ENCODE data around the gene ARHGEF3. TPM values are rescaled to one million over a fixed set of nuclear protein-coding genes. Genes with fewer than 3 reads are reported as not detected.

Gene ARHGEF3
- total RNA-seq, 1 donor from 2014 or later: 72.2 TPM

DNA sequence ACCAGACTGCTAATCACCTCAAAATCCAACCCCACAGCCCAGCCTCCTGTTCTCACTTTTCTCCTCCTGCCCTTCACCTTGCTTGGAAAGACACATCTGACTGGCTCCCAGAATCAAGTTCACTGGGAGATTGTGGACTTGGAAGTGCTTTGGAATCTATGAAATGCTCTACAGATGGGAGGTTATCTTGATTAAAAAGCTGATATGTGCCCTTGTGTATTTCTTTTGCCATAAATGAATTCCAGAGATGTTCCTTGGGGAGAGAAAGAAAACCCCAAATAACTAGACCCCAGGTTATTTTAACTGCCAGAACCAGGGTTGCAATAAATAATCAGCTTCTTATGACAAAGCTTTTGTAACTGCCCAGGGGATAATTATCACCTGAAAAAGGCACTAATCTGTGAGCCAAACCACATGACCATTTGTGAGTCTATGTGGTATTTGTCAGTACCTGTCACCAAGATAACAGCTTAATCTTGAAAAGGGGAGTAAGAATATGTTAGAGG, 21.7 kb upstream of the ARHGEF3 start:
- peak overlapping the region; percentile 81 for H3K27ac Mint-ChIP-seq
- no peak for DNase-seq (ENCODE audit: low spot score, unreplicated experiment)
- H3K36me3 Mint-ChIP-seq (ENCODE audit: insufficient read depth): no peaks in the 10 kb centered on the region
- peaks cover 39% of the 10 kb centered on the region for H3K4me1 Mint-ChIP-seq (ENCODE audit: low read depth)
- H3K9me3 Mint-ChIP-seq (ENCODE audit: low read depth): no peaks in the 10 kb centered on the region
- TF ChIP-seq, protein P1, sequence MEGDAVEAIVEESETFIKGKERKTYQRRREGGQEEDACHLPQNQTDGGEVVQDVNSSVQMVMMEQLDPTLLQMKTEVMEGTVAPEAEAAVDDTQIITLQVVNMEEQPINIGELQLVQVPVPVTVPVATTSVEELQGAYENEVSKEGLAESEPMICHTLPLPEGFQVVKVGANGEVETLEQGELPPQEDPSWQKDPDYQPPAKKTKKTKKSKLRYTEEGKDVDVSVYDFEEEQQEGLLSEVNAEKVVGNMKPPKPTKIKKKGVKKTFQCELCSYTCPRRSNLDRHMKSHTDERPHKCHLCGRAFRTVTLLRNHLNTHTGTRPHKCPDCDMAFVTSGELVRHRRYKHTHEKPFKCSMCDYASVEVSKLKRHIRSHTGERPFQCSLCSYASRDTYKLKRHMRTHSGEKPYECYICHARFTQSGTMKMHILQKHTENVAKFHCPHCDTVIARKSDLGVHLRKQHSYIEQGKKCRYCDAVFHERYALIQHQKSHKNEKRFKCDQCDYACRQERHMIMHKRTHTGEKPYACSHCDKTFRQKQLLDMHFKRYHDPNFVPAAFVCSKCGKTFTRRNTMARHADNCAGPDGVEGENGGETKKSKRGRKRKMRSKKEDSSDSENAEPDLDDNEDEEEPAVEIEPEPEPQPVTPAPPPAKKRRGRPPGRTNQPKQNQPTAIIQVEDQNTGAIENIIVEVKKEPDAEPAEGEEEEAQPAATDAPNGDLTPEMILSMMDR (IDR thresholded peaks at IDR 0.05; ENCODE audit: unreplicated experiment): no peak
- no peaks in the 10 kb centered on the region for H3K27me3 Mint-ChIP-seq
- no peak overlapping the region for H3K4me3 Mint-ChIP-seq (ENCODE audit: low read depth)

DNA sequence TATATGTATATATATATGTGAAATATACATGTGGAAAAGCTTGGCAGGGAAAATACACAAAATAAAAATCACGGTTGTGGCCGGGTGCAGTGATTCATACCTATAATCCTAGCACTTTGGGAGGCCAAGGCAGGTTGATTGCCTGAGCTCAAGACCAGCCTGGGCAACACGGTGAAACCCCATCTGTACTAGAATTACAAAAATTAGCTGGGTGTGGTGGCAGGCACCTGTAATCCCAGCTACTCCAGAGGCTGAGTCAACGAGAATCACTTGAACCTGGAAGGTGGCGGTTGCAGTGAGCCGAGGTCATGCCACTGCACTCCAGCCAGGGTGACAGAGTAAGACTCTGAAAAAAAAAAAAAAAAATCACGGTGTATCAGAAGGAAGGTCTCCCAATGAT, 20.8 kb upstream of the ARHGEF3 start:
- no peaks in the 10 kb centered on the region for H3K36me3 Mint-ChIP-seq (ENCODE audit: insufficient read depth)
- H3K4me1 Mint-ChIP-seq (ENCODE audit: low read depth): peaks cover 46% of the 10 kb centered on the region

DNA sequence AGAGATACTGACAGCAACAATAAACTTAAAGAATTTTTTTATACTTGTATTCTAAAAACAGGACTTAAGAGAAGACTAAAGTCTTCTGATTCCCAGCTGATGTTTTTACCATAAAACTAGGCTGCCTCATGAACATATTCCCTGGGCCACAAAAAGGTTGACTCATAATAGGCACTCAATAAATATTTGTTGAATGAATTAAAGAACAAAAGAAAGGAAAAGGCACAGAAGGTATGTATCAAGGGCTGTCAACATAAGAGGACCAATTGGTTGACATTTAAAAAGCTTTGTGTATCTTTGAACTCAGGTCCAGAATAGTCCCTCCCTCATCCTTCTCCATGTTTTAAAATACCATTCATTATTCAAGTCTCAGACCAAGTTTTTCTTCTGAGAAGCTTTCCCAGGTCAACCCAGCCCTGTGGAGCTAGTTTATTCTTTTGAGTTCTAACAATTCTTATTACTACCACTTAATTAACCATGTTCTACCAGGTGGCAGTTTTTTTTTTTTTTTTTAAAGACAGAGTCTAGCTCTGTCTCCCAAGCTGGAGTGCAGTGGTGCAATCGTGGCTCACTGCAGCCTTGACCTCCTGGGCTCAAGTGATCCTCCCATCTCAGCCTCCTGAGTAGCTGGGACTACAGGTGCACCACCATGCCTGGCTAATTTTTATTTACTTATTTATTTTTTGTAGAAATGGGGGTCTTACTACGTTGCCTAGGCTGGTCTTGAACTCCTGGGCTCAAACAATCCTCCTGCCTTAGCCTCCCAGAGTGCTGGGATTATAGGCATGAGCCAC, 17.5 kb upstream of the ARHGEF3 start:
- Mint-ChIP-seq H3K36me3 (ENCODE audit: insufficient read depth) (no peaks in the 10 kb centered on the region), H3K9me3 (ENCODE audit: low read depth) (no peaks in the 10 kb centered on the region), H3K4me1 (ENCODE audit: low read depth) (peaks cover 31% of the 10 kb centered on the region), H3K27me3 (no peaks in the 10 kb centered on the region), H3K4me3 (ENCODE audit: low read depth) (no peak overlapping the region), H3K27ac (peak overlapping the region; percentile 63)
- DNase-seq (ENCODE audit: low spot score, unreplicated experiment): no peak
- TF ChIP-seq, protein P1 (IDR thresholded peaks at IDR 0.05; ENCODE audit: unreplicated experiment): no peak

More for the DNA sequence above, 20.8 kb upstream of the ARHGEF3 start:
- DNase-seq (ENCODE audit: low spot score, unreplicated experiment): no peak
- Mint-ChIP-seq H3K27me3 (no peaks in the 10 kb centered on the region), H3K4me3 (ENCODE audit: low read depth) (no peak overlapping the region), H3K27ac (no peak overlapping the region), H3K9me3 (ENCODE audit: low read depth) (no peaks in the 10 kb centered on the region)
- TF ChIP-seq, protein P1 (IDR thresholded peaks at IDR 0.05; ENCODE audit: unreplicated experiment): no peak

DNA sequence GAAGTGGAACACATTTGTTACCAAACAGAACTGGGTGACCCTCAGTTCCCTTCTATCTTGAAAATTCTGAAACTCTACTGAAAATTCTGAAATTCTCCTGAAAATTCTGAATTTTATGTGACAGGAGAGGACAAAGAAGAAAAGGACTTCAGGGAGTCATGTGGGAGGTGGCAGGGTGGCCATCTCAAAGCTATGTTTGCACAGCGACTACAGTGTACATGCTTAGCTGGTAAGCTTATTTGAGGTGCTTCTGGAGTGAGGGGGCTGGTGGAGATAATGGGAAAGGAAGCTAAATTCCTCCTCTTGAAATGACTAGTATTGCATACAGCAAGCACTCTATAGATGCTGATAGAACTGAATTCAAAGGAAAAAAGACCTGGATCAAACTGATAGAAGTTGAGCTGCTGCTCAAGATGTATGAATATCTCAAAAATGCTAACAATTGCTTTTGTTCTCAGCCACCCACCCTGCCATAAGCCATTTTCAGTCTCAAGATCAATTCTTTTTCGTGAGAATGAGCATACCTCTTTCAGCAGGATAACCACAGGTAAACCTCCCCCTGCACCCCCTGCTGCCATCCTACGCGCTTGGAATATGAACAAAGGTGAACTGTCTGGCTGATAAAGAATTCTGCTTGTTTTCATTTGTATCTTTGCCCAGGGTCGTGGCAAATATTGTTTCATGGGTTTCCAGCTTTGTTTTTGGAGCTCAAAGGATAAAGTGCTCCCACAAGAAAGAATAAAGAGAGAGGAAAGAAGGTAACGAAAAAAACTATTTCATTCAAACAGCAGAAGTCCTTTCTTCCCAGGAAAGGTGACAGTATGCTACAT, 16.6 kb upstream of the ARHGEF3 start:
- Mint-ChIP-seq H3K9me3 (ENCODE audit: low read depth) (no peaks in the 10 kb centered on the region), H3K27me3 (no peaks in the 10 kb centered on the region), H3K36me3 (ENCODE audit: insufficient read depth) (no peaks in the 10 kb centered on the region), H3K27ac (peak overlapping the region; percentile 63), H3K4me1 (ENCODE audit: low read depth) (peaks cover 23% of the 10 kb centered on the region), H3K4me3 (ENCODE audit: low read depth) (no peak overlapping the region)
- DNase-seq (ENCODE audit: low spot score, unreplicated experiment): no peak
- TF ChIP-seq, protein P1 (IDR thresholded peaks at IDR 0.05; ENCODE audit: unreplicated experiment): no peak

DNA sequence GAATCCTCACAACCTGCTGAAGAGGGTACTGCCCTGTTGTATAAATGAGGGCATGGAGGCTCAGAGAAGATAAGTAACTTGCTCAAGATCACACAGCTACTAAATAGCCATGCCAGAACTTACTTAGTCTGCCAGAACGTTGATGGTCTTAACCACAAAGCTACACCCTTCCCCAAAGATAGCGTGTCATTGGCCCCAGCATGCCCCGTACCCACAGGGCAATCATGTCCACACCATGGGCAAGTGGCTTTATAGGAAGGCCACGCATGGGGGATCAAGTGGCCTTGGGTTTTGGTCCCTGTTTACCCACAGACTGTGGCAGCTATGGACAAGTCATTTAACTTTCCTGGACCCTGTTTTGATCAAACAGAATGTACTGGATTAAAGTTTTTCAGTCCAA, 15.9 kb upstream of the ARHGEF3 start:
- H3K27me3 Mint-ChIP-seq: no peaks in the 10 kb centered on the region
- no peaks in the 10 kb centered on the region for H3K36me3 Mint-ChIP-seq (ENCODE audit: insufficient read depth)
- H3K9me3 Mint-ChIP-seq (ENCODE audit: low read depth): no peaks in the 10 kb centered on the region
- H3K4me3 Mint-ChIP-seq (ENCODE audit: low read depth): no peak overlapping the region
- TF ChIP-seq, protein P1 (IDR thresholded peaks at IDR 0.05; ENCODE audit: unreplicated experiment): no peak
- DNase-seq (ENCODE audit: low spot score, unreplicated experiment): no peak
- H3K4me1 Mint-ChIP-seq (ENCODE audit: low read depth): peaks cover 25% of the 10 kb centered on the region
- H3K27ac Mint-ChIP-seq: no peak overlapping the region
